ENCODE measurements around the gene CENPM. TPM values are rescaled to one million over a fixed set of nuclear protein-coding genes. Genes with fewer than 3 reads are reported as not detected.
A peak's percentile ranks its signal among the peaks of the same experiment; 100 is the strongest.

CENPM gene
- total and polyA plus RNA-seq, 5 donors: 0.23 to 1.8 (median 1.4) TPM; not detected in 2

- DNase-seq: peak in 1 of 3 donors; percentile 2
- WGBS: 78% methylated on average over 14 of the region's 14 CpGs
- intact Hi-C loops (cut with DNase I): no loop called here
- no peak for ATAC-seq
- no peaks in the 10 kb centered on the region for H3K4me1 ChIP-seq (ENCODE audit: control insufficient read depth, insufficient read depth, low read length)
- no peaks in the 10 kb centered on the region for H3K27me3 ChIP-seq (ENCODE audit: control insufficient read depth, insufficient read depth)
- no peak overlapping the region for H3K27ac ChIP-seq (ENCODE audit: low read length)
- no peak overlapping the region for H3K4me3 ChIP-seq (ENCODE audit: low read length)
- H3K9me3 ChIP-seq (ENCODE audit: control insufficient read depth, low read length): no peaks in the 10 kb centered on the region
Measured at GRCh38 chr22:41928593-41929417, 18.1 kb downstream of the CENPM start.

- H3K27me3 ChIP-seq (ENCODE audit: control insufficient read depth, insufficient read depth): no peaks in the 10 kb centered on the region
- no peaks in the 10 kb centered on the region for H3K9me3 ChIP-seq (ENCODE audit: control insufficient read depth, low read length)
- no peak overlapping the region for H3K4me3 ChIP-seq (ENCODE audit: low read length)
- ATAC-seq: no peak
- H3K4me1 ChIP-seq (ENCODE audit: control insufficient read depth, insufficient read depth, low read length): no peaks in the 10 kb centered on the region
- 69% methylated on average over 6 of the region's 6 CpGs for WGBS
- intact Hi-C loops (cut with DNase I): no loop called here
- peak in 1 of 3 donors; percentile 7 for DNase-seq
- no peak overlapping the region for H3K27ac ChIP-seq (ENCODE audit: low read length)
Measured at GRCh38 chr22:41927813-41928212, 19.1 kb downstream of the CENPM start.

- WGBS: 5% methylated on average over 44 of the region's 48 CpGs
- Histone ChIP-seq H3K4me3 (ENCODE audit: low read length) (peak overlapping the region; percentile 55), H3K9me3 (ENCODE audit: control insufficient read depth, low read length) (no peaks in the 10 kb centered on the region), H3K27ac (ENCODE audit: low read length) (no peak overlapping the region), H3K27me3 (ENCODE audit: control insufficient read depth, insufficient read depth) (no peaks in the 10 kb centered on the region), H3K4me1 (ENCODE audit: control insufficient read depth, insufficient read depth, low read length) (no peaks in the 10 kb centered on the region)
- intact Hi-C loops (cut with DNase I): no loop called here
- peak; percentile 39 to 57 for ATAC-seq
- peak; percentile 39 to 89 (median 76) for DNase-seq
Measured at GRCh38 chr22:41925783-41926460, 21.0 kb downstream of the CENPM start.

DNA sequence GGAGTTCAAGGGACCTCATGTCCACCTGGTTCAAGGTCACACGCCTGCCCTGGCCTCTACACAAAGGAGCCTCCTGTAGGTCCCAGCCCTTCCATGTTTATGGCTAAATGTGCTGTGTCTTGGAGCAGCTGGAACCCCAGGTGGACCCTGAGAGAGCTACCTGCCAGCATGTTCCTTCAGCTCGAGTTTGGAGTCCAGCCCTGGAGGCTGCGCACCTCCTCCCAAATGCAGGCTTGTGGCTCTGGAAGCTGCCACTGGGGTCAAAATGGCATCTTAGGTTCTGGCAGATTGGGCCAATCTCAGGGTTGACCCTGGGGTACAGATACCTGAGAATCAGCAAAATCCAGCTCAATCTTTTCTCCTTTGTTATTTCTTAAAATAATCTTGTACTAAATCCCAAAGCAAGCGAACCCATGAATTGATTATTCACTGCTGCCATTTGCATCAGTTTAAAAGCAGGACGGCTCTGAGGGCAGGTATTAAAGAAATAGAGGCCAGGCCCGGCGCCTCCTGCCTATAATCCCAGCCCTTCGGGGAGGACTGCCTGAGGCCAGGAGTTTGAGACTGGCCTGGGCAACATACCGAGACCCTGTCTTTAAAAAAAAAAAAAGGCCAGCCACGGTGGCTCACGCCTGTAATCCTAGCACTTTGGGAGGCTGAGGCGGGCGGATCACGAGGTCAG lies 23.2 kb downstream of the CENPM start:
- DNase-seq (no peak), ATAC-seq (no peak)
- intact Hi-C loops (cut with DNase I): no loop called here
- H3K4me3 ChIP-seq (ENCODE audit: low read length): no peak overlapping the region
- no peaks in the 10 kb centered on the region for H3K27me3 ChIP-seq (ENCODE audit: control insufficient read depth, insufficient read depth)
- no peak overlapping the region for H3K27ac ChIP-seq (ENCODE audit: low read length)
- 91% methylated on average over 14 of the region's 14 CpGs for WGBS
- no peaks in the 10 kb centered on the region for H3K9me3 ChIP-seq (ENCODE audit: control insufficient read depth, low read length)
- no peaks in the 10 kb centered on the region for H3K4me1 ChIP-seq (ENCODE audit: control insufficient read depth, insufficient read depth, low read length)

- H3K9me3 ChIP-seq (ENCODE audit: control insufficient read depth, low read length): no peaks in the 10 kb centered on the region
- H3K4me3 ChIP-seq (ENCODE audit: low read length): no peak overlapping the region
- no peak overlapping the region for H3K27ac ChIP-seq (ENCODE audit: low read length)
- H3K27me3 ChIP-seq (ENCODE audit: control insufficient read depth, insufficient read depth): no peaks in the 10 kb centered on the region
- H3K4me1 ChIP-seq (ENCODE audit: control insufficient read depth, insufficient read depth, low read length): no peaks in the 10 kb centered on the region
- WGBS: 93% methylated on average over 4 of the region's 4 CpGs
- no peak for DNase-seq
- intact Hi-C loops (cut with DNase I): no loop called here
- ATAC-seq: no peak
Measured at GRCh38 chr22:41922940-41923594, 23.9 kb downstream of the CENPM start.

DNA sequence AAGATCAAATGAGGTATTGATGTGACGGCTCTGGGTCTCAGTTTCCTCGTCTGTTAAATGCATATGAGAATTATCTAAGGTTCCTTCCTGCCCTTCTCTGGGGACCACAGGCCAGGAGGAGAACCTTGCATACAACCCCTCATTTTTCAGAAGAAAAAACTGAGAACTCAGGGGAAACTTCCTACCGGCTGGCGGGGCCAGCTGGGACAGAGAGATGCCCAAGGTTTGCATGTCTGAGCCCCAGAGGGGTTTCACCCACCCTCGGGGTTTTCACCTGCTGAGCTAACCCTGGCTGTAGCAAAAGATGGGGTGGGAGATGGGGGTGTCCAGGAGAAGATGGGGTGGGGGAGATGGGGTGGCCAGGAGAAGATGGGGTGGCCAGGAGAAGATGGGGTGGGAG lies 24.6 kb downstream of the CENPM start:
- Histone ChIP-seq H3K27me3 (ENCODE audit: control insufficient read depth, insufficient read depth) (no peaks in the 10 kb centered on the region), H3K4me1 (ENCODE audit: control insufficient read depth, insufficient read depth, low read length) (no peaks in the 10 kb centered on the region), H3K27ac (ENCODE audit: low read length) (no peak overlapping the region), H3K9me3 (ENCODE audit: control insufficient read depth, low read length) (no peaks in the 10 kb centered on the region), H3K4me3 (ENCODE audit: low read length) (no peak overlapping the region)
- 93% methylated on average over 5 of the region's 5 CpGs for WGBS
- ATAC-seq (no peak), DNase-seq (no peak)
- intact Hi-C loops (cut with DNase I): no loop called here

GRCh38 chr22:41920271-41920976 lies 26.5 kb downstream of the CENPM start:
- ATAC-seq (no peak), DNase-seq (no peak)
- Histone ChIP-seq H3K4me3 (ENCODE audit: low read length) (peak overlapping the region; percentile 59), H3K27ac (ENCODE audit: low read length) (no peak overlapping the region), H3K27me3 (ENCODE audit: control insufficient read depth, insufficient read depth) (no peaks in the 10 kb centered on the region), H3K4me1 (ENCODE audit: control insufficient read depth, insufficient read depth, low read length) (no peaks in the 10 kb centered on the region), H3K9me3 (ENCODE audit: control insufficient read depth, low read length) (no peaks in the 10 kb centered on the region)
- 46% methylated on average over 21 of the region's 21 CpGs for WGBS
- intact Hi-C loops (cut with DNase I): no loop called here

GRCh38 chr22:41919357-41920224 lies 27.4 kb downstream of the CENPM start:
- Histone ChIP-seq H3K4me1 (ENCODE audit: control insufficient read depth, insufficient read depth, low read length) (no peaks in the 10 kb centered on the region), H3K9me3 (ENCODE audit: control insufficient read depth, low read length) (no peaks in the 10 kb centered on the region), H3K27ac (ENCODE audit: low read length) (no peak overlapping the region), H3K27me3 (ENCODE audit: control insufficient read depth, insufficient read depth) (no peaks in the 10 kb centered on the region), H3K4me3 (ENCODE audit: low read length) (peak overlapping the region; percentile 59)
- 3% methylated on average over 62 of the region's 62 CpGs for WGBS
- DNase-seq (peak; percentile 78 to 91 (median 85)), ATAC-seq (peak; percentile 73 to 75)
- intact Hi-C loops (cut with DNase I): no loop called here

DNA sequence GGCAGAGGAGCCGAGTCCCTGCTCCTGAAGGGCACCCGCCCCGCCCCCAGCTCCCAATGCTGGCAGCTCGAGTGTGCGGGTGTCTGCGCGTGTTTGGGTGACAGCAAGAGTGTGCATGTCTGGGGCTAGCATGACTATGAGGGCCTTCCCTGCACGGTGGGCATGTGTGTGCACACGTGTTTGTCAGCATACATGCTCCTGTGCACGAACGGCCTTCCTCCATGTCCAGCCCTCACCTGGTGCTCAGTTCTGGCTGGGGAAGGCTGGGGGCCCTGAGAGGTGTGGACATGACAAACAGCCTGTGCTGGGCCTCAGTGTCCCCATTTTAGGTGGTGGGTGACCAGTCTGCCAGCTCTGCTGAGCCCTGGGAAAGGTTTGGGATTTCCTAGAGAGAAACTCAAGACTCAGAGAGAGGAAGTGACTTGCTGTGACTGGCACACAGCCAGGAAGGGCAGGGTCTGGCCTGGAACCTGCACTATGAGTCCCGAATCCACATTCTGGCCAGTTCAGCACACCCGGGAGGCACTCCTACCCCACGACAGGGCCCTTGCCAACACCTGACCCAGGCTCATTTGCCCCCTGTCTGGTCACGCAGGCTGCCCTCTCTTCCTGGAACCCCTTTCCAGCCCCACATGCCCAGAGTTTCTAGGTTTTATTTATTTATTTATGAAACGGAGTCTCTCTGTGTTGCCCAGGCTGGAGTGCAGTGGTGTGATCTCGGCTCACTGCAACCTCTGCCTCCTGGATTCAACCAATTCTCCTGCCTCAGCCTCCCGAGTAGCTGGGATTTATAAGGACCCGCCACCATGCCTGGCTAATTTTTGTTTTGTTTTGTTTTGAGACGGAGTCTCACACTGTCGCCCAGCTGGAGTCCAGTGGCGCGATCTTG lies 28.8 kb downstream of the CENPM start:
- WGBS: 55% methylated on average over 23 of the region's 23 CpGs
- DNase-seq: peak; percentile 76 to 88 (median 86)
- Histone ChIP-seq H3K9me3 (ENCODE audit: control insufficient read depth, low read length) (no peaks in the 10 kb centered on the region), H3K27ac (ENCODE audit: low read length) (no peak overlapping the region), H3K4me3 (ENCODE audit: low read length) (no peak overlapping the region), H3K4me1 (ENCODE audit: control insufficient read depth, insufficient read depth, low read length) (no peaks in the 10 kb centered on the region), H3K27me3 (ENCODE audit: control insufficient read depth, insufficient read depth) (no peaks in the 10 kb centered on the region)
- intact Hi-C loops (cut with DNase I): no loop called here
- peak in 1 of 2 donors; percentile 56 for ATAC-seq

Measured in right cardiac atrium (tissue), 5 donors.